Activated naive CD4-positive, alpha-beta T cell treated with Interleukin-2 at 50 U/mL for 16 hours (primary cell): ENCODE measurements around the gene SPANXN5.
"Not testable (repeated sequence)": the region's sequence is repeated elsewhere in the genome, so short reads cannot be mapped to it uniquely, and the experiment has no call there.

Experiments
- DNase-seq: peaks from one replicate; pipeline ENCODE4 v3.0.0-alpha.2; 2020

Gene SPANXN5

DNA sequence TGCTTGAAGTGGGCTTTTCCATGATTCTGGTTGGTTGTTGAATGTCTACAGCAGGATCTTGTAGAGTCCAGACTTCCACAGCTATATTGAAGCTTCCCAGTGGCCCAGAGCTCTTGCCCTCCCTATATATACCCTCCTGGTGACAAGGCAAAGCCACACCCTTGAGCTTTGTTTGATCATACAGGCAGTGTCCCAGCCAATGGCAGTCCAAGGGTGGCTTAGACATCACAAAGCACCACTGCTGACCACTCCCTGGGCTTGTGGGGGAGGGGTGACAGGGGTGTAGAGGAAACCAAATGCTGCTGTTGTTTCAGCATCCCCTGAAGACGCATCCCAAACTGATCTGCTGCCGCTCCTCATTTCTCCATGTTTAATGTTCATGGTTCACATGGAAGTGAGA, at the start of gene SPANXN5:
Gene SPANXN5 (minus strand): TSS at position 101 of the 400 bp plus-strand sequence. CDS start 79 bp downstream, at position 22.
- not testable (repeated sequence) for DNase-seq

DNA sequence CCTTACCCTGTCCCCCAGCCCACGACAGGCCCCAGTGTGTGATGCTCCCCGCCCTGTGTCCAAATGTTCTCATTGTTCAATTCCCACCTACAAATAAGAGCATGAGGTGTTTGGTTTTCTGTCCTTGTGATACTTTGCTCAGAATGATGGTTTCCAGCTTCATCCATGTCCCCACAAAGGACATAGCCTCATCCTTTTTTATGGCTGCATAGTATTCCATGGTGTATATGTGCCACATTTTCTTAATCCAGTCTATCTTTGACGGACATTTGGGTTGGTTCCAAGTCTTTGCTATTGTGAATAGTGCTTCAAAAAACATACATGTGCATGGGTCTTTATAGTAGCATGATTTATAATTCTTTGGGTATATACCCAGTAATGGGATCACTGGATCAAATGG, 46.4 kb upstream of the SPANXN5 start:
- DNase-seq: not testable (repeated sequence)

- no peak for DNase-seq
Observed at GRCh38 chrX:52839137-52839536, 41.9 kb upstream of the SPANXN5 start.

DNA sequence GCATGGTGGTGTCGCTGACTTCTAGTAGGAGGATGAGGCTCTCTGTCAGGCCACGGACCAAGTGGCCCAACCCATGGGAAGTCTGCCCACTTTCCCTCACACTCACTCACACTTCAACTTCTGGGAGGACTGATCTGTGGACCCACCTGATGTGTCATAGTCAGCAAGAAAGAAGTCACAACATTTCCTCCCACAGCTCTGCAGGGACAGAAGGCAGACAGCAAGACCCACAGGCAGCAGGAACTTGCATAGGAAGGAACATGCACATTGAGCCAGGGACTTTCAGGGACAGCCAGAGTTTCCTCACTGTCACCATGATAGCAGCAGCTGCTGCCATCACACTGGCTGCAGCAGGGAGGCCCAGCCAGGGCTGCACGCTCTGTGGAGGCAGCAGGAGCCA, 33.3 kb upstream of the SPANXN5 start:
- DNase-seq: no peak

GRCh38 chrX:52824608-52825007, 27.4 kb upstream of the SPANXN5 start:
- DNase-seq: no peak

DNA sequence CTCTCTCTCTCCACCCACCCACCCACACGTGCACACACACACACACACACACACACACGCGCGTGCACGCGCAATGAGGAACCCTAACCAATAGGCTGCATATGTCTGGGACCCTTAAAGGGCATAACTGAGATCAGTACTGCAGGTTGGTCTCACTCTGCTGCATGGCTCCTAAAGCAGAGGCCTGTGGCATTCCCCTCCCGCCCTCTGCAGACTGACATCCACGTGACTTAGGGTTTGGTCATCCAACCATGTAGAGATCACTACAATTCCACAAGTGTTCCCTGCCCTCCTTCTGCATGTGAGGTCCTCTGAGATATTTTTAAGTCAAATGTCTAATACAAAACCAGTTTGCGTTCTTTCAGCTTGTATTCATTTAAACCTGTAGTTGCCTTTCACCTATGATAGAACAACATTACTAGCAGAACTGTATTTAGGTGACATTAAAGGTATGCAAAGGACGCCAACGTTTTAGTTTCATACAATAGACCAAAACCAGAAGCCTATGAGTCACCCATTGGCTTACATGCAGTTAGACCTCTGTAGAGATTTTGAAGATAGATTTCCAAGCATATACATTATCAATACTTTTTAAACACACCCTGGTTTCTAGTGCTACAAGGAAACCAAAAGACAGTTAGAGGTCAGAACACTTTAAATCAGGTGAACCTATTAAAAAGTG, 24.0 kb upstream of the SPANXN5 start:
- DNase-seq: no peak

- no peak for DNase-seq
Observed at GRCh38 chrX:52819788-52820187, 22.6 kb upstream of the SPANXN5 start.

- DNase-seq: no peak
Observed at GRCh38 chrX:52811065-52811625, 13.9 kb upstream of the SPANXN5 start, which contains the start of gene XAGE5. XAGE5 (plus strand) TSS chrX:52811287; CDS start chrX:52812567, 1,280 bp downstream.

DNA sequence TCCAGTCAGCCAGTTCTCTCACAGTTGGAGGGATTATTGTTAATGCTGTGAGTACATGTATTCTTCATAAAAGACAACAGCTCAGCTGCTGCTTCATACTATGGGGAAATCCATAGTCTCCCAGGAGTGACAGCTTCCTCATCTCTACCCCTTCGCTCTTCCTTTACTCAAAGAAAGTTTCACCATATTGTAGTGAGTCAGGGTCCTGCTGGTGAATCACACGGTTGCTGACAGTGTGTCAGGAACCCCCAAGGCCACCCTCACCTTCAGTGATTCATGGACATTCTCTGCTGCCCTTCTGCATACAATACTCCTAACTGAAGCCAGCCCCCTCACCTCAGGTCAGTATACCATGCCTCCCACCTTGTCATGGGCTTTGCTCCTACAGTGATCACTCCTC, 7.6 kb upstream of the SPANXN5 start:
- not testable (repeated sequence) for DNase-seq

GRCh38 chrX:52773504-52773903, 23.7 kb downstream of the SPANXN5 start:
- not testable (repeated sequence) for DNase-seq

- DNase-seq: not testable (repeated sequence)
Observed at GRCh38 chrX:52765983-52766382, 31.2 kb downstream of the SPANXN5 start.

- not testable (repeated sequence) for DNase-seq
Observed at GRCh38 chrX:52750952-52751351, 46.3 kb downstream of the SPANXN5 start, which contains the start of gene SSX2B. SSX2B (plus strand) TSS chrX:52751252; CDS start chrX:52752681, 1,429 bp downstream.
